HG02943 (cell line): ENCODE data around the gene ACOX3.
"Not testable (repeated sequence)": the region's sequence is repeated elsewhere in the genome, so short reads cannot be mapped to it uniquely, and the experiment has no call there.

Source experiments
- ATAC-seq: cut with Tn5 transposase; IDR thresholded peaks from one replicate; pipeline ENCODE4 v1.9.1; 2021; ENCODE audit warnings: mild to moderate bottlenecking, low read depth, moderate library complexity; ENCODE audit not compliant: unreplicated experiment

ACOX3 gene

GRCh38 chr4:8407756-8408155 is 32.8 kb downstream of the ACOX3 start:
- no peak for ATAC-seq

DNA sequence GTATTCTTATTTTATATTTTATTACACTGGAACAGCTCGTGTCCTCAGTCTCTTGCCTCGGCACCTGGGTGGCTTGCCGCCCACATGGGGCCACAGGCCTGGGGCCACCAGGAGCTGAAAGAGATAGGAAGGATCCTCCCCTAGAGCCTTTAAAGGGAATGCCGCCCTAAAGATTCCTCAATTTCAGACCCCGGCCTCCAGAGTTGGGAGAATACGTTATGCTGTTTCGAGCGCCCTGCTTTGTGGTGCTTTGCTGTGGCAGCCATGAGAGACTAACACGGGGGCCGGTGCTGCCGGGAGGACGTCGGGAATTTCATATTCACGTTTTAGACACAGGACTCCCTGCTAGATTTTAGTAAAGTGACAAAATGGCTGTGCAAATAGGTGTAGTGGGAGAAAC is 33.2 kb downstream of the ACOX3 start:
- no peak for ATAC-seq

- ATAC-seq: not testable (repeated sequence)
Measured at GRCh38 chr4:8406887-8407286, 33.6 kb downstream of the ACOX3 start.

DNA sequence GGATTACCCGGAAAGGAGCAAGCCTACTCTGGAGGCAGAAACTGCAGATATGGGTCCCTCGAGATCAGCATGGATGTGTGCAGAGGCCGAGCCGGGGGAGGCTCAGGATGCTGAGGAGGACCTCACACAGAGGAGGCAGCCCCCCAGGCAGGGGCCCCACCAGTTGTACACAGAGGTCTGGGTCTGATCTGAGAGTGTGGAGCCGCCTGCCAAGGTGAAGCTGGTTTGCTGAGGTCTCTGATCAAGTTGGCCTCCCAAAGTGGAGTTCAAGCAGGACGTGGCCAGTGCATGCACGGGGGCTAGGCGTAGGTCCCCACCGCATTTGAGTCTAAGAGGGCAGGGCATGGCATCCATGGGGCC is 35.0 kb downstream of the ACOX3 start:
- no peak for ATAC-seq

DNA sequence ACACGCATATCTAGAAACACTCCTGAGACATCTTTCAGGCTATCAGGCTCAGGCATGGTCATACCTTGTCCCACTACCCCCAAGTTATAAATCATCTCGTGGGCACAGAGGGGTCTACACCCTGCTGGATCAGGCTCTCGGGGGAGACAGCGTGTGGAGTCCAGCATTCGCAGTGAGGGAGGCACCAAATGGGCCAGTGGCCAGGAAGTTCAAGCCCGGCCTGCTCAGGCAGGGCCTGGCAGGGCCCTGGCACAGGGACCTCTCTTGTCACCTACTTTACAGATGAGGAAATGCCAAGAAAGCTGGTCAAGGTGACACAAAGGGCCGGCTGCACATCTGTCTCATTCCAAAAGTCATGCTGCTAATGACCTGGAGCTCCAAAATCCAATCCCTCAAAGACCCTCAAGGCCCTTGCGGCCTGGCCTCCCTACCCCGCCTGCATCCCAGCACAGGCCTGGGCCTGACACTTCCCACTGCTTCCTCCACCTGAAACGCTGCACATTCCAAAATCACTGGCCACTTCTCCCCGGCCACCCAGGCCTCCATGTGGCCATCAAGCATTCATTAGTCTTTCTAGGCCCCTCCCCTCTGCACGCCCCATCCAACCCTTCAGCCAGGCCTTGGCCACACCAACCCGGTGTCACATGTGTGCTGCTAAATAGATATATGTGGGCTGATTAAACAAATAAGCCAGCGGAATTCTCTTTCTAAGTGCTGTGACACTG is 35.6 kb downstream of the ACOX3 start:
- ATAC-seq: no peak

DNA sequence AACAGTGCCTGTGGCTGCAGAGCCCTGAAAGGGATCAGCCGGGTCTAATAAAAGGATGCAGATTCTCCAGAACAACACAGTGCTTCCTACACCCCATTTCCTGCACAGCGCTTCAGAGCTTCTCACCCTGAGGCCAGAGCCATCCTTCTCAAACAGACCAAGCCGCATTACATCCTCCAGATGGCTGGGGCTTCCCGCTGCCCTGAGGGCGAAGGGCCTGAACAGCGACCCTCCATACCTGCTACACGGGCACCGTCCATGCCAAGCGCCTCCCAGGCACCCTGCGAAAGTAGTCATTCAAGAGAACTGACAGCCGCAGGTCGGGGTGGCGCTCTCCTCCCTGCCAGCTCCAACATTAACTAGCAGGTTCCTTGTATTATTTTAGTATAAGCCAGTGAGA is 36.5 kb downstream of the ACOX3 start:
- ATAC-seq: no peak

GRCh38 chr4:8403173-8403753 is 37.3 kb downstream of the ACOX3 start:
- no peak for ATAC-seq

- no peak for ATAC-seq
Measured at GRCh38 chr4:8402640-8403039, 37.9 kb downstream of the ACOX3 start.

DNA sequence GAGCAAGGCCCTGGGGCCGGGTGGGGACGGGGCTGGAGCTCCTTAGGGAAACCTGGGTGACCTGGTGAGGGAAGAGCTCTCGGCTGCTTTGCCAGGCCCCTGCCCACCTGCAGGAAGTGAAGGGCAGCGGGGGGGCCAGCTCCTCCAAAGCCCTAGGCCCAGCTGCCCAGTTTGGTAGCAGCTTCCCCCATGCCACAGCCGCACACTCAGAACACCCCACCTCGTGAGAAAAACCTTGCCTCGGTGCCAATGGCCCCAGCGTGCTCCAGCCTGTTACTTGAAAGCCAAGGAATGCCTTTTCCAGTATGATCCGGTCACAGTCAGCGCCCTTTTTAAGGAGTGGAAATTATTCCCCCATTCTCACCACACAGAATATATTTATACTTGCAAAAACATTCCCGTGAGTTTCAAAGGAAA is 38.3 kb downstream of the ACOX3 start:
- no peak for ATAC-seq

DNA sequence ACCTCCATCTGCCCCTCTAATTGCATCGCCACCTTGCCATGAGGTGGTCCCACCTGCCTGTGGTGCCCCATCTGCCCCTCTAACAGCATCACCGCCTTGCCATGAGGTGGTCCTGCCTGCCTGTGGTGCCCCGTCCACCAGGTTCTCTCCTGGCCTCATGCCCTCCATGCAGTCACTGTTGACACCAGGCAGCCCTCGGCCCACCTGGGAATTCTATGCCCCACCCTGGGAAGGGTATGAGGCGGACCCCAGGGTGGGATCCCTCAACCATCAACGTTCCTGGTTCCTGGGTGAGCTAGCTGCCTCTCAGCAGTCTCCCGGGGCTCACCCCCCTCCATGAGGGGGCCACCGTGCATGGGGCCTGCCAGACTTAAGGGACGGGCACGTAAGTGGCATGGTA is 38.9 kb downstream of the ACOX3 start:
- ATAC-seq: no peak

GRCh38 chr4:8400632-8401325 is 39.7 kb downstream of the ACOX3 start:
- ATAC-seq: no peak

- no peak for ATAC-seq
Measured at GRCh38 chr4:8399298-8399697, 41.2 kb downstream of the ACOX3 start.

DNA sequence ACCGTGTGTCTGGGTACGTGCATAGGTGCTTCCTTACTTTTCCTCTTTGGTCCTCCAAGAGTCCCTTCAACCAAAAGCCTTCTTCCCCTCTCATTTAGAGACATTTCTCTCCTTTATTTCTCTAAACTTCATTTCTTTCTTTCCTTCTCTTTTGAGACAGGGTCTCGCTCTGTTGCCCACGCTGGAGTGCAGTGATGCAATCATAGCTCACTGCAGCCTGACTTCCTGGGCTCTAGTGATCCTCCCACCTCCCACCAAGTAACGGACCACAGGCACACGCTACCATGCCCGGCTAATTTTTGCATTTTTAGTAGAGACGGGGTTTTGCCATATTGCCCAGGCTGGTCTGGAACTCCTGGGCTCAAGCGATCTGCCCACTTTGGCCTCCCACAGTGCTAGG is 42.2 kb downstream of the ACOX3 start:
- ATAC-seq: no peak

DNA sequence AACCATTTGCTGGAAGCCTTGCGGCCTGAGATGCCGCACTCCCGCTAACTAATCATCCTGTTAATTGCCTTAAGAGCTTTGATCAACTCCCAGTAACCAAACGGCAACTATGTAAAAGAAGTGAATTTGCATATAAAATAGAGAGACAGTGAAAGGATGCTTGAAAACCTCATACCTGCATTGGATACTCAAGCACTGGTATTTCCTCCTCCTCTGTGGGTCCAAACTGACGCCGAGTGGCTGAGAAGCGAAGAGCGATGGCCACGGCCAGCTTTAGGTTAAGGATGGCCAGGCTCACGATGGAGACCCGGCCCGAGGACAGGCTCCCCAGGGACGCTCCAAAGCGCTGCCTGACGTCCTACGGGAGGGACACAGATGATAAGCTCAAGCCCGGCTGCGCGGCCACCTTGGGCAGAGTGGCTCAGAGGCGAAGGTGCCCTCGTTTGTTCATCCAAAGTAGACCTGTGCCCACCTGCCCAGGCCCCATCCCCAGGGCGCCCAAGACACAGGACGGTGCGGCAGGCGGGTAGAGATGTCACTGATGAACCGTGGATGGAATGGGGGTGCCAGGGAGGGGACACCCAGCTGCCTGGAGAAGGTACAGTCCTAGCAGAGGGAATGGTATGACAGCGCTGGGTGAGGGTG is 43.6 kb downstream of the ACOX3 start:
- no peak for ATAC-seq

DNA sequence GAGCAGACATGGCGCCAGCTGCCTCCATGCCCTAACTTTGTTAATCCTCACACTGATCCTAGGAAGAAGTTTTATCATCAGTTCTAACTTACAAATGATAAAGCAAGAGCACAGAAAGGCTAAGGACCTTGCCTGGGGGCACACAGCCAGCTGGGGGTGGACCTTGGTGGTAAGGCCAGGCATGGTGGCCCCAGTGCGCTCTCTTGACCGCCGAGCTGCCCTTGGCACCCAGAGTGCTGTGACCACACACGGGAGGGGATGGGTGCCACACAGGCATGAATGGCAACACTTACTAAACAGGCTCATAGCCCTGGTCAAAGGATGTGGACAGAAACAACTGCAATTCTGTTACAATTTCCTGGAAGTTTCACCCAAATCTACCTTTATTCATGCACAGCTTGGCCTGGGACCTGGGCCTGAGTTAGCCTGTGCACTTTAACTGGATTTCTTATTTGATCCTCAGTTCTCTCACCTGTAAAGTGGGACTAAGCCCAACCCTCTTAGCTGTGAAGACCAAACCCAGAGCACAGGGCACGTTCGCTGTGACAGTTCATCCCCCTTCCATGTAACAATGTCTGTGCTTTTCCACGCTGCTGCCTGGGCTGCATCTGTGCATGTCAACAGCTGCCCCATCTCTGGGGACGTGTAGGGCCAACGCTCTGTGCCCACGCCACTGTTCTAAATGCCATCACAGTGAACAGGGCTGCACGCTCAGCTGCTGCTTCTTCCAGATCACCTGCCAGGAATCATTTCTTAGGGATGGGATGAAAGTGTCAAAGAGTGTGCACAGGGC is 44.8 kb downstream of the ACOX3 start:
- ATAC-seq: no peak

- ATAC-seq: no peak
Measured at GRCh38 chr4:8394806-8395205, 45.7 kb downstream of the ACOX3 start.

DNA sequence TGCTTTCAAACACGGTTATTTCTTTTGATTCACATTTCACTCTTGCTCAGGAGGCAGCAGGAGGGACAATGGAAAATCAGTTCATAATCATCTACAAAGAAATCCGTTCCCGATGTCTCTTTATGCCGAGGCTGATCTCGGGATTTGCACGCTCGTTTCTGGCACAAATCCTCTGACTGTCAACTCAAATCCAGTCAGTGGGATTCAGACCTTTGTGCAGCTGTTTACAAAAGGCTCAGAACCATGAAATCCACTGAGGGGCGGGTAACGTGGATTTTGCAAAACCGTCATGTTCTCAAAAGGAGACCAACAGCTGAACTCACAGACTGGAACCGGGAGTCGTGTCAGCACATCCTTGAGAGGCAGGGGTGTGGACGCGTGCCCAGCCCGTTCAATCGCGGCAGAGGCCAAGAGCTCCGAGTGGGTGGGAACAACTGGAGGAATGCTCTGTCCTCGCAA is 46.4 kb downstream of the ACOX3 start:
- ATAC-seq: no peak

DNA sequence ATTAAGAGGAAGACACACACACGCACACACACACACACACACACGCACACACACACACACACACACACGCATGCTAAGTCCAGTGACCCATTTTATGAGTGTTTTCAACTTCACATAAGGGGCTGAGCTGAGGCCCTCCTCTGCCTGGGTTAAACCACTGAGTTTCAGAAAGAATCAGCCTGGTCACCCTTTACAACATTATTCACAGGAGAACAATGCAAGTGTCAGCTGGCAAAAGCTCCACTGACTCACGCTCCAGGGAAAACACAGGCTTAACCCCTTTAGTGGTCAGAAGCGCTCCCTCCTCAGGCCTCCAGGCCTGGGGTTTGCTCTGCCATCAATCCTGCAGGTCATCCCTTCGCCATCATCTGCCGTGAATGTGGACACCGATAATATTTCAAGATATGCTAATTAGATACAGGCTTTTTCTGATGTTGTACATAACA is 46.9 kb downstream of the ACOX3 start:
- ATAC-seq: no peak

DNA sequence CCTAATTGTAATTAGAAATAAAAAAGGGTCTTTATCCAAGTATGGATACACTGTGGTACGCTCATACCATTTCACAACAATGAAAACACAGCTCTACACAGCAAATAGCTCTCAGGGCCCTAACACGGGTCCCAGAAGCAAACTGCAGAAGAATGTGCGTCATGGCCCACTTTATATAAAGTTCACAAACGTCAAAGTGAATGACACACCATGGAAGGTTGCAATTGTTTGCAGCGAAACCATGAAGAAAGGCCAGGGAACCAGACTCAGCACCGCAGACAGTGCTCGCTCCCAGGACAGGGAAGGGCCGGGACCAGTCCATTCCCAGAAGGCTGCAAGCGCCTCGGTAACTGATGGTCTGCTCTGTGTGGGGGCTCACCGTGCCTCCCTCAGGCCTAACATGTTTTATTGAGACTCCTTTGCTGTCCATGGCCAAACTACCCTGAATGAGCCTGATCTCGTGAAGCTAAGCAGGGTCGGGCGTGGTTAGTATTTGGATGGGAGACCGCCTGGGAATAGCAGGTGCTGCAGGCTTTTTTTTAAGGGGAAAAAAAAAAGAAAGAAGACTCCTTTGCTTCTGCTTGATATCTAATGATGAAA is 47.8 kb downstream of the ACOX3 start:
- no peak for ATAC-seq

DNA sequence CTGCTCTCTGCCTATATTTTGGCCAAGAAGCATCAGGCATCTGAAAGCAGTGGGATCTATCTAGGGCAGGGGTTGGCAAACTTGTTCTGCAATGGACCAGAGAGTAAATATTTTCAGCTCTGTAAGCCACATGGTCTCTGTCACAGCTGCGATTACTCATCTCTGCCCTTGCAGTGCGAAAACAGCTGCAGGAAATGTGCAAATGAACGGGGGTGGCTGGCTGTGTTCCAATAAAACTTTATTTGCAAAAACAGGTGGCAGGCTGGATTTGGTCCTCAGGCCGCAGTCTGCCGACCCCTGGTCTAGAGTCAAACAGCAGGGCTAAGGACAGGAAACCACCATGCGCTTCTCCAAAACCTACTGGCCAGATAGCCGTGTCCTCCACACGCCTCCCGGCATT is 48.6 kb downstream of the ACOX3 start:
- no peak for ATAC-seq
